ENCODE results near the gene SDC3.

SDC3 gene

DNA sequence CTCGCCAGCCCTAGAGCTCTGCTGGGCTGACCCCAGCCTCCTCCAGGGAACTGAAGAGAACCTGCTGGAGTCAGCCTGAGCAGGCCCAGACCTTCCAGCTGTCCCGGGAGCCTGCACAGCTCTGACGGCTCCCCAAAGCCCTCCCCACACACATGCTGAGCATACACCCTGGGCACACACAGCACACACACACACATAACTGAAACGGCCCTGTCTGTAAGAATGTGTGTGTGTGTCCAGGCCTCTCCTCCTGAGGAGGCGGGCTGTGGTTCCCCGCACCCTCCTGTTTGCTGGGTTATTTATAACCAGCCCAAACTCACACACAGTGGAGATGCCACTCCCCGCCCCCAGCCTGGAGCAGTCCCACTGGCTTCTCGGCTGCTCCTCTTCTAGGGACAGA is 20.2 kb downstream of the SDC3 start:
- DNase-seq = no peak

- DNase-seq = no peak
Measured at GRCh38 chr1:30887485-30888315, 20.9 kb downstream of the SDC3 start.

- DNase-seq = no peak
Measured at GRCh38 chr1:30886710-30887428, 21.7 kb downstream of the SDC3 start.

DNA sequence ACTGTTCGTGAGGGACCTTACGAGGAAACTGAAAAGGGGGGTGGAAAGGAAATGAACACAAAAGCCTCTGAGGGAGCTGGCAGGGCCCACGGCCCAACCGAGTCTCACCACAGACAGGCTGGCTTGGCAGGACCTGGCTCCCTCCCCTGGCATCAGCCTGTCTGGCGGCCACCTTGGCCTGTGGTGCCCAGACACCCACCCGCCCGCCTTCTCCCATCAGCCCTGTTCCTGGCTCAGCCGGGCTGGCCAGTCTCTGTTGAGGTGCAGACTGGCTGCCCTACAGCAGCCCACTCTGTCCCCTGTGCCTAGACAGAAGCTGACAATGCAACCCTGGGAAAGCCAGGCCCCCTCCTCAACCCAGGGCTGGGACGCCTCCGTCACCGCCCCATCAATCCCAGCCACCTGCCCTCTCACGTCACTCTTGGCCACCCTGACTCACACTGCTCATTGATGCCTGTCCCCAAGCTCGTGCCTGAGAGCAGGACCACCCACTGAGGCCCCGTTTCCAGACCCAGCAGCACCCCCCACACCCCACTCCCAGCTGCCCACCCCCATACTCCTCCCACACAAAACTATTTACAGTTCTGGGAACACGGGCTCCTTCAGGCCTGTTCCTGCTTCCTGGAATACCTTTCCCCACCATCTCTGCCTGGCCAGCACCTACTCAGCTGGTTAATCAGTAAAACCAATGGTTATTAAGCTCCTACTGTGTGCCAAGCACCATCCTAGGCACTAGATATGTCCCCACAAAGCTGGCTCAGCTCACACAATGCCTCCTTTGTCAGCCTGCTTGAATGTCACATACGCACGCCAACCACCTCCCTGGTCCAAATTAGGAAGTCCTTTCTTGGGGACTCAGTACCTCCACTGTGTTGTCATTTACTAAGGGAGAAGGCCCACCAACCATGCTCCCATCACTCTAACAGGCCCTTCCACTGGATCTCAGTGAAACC is 22.7 kb downstream of the SDC3 start:
- DNase-seq = no peak

- no peak for DNase-seq
Measured at GRCh38 chr1:30884723-30885122, 23.8 kb downstream of the SDC3 start.

GRCh38 chr1:30883389-30884172 is 25.0 kb downstream of the SDC3 start:
- DNase-seq = no peak

DNA sequence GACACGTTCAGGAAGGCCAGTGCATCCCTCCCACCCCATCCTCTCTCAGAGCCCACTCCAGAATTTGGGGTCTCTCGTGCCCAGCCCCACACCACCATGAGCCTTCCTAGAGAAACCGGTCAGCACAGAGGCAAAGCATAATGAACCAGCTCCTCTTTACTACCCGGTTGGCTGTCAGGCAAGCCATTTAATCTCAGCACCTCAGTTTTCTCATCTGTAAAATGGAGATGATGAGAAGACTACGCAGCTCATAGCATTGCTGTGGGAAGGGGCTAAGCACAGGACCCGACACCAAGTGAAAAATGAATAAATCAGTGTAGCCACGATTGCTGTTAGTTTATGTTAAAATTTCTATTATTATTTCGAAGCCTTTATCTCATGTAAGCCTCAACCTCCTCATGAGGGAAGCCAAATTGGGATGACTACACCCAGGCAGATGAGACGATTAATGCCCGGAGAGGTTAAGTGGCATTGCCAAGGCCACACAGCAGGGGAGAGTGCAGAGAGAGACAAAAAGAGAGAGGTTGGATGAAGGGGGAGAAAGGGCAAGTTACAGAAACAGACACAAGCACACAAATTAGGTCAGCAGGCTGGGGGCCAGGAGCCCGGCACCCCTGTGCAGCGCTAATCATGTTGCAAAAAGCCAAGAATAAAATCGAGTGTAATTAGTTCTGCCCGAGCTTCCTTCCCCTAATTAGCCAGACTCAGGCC is 25.7 kb downstream of the SDC3 start:
- DNase-seq = no peak

GRCh38 chr1:30881319-30882181 is 27.0 kb downstream of the SDC3 start:
- no peak for DNase-seq

DNA sequence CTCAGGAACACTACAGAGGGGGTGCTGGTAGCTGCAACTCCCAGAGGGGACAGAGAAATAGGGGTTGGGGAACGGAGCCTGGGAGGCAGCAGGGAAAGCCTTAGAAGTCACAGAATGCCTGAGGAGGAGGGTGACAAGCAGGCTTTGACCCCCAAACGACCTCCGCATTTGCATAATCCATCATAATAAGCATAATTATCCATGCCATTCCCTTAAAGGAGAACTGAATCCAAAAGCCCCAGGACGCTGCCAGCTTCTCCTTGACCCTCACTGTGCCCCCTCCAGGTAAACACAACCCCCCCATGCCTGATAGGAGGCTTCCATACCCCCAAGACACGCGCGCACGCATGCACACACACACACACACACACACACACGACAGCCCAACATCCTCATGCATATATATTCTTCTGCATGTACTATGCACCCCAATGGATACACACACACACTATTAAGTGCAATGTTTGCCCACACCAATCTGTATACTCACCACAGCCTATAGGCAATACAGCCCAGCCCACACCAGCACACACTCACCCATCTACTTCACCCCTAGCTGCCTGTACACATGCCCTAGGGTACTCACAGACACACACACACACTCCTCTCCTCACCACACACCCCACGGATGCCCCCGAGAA is 27.8 kb downstream of the SDC3 start:
- DNase-seq = no peak

DNA sequence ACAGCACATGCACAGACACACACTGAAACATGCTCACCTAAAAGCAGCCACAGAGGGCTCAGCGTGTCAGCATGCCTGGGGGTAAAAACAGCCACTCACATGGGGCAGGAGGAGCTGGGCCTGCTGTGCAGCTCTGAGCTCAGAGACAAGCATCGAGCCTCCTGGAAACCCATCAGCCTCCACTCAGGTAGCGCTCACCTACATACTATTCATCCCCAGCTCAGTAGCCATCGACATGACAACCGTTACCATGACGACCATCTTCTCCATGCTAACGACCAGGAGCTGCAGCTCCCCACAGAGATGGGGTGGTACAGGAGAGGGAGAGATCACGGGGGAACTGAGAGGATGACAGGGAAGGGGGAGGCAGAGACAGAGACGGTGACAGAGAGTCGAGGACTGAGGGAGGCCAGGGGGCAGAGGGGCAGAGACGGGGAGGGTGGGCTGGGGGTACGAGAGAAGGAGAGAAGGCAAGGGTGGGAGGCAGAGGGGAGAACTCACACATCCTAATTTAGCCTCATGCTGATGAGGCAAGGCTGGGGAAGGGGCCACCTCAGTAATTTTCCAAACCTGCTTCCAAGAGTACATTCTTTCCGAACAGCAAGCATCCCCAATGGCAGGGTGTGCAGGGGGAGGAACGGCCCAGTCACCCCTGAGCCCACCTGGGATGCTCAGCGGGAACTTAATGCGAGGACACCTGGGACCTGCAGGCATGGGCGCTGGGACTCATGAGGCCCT is 28.4 kb downstream of the SDC3 start:
- DNase-seq = peak; percentile 55

DNA sequence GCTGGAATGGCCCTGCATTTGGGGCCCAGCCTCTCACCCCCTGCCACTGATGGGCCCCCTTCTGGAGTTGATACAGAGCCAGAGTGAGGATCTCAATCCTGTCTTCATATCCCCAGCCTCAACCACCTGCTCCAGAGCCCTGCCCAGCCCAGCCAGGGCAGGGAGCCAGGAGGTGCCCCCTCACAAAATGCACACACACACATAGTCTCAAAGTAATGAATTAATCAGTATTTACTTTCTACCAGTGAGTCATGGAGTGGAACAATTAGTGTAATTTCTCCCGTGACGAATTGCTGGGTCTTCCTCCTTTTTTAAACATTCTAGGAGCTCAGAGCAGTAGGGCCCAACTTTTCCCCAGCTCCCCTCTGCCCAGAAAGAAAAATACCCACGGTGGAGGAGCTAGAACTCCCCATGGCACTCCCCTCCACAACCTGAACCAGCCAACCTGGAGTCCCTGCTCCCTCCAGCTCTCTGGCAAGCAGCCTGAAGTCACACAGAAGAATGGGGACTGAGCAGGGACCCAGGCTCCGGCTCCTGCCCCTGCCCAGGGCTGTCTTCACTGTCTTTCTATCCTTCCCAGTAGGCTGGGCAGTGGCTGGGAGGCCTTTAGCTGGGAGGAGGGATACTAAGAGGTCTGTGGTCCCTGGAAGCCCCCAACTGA is 29.3 kb downstream of the SDC3 start:
- no peak for DNase-seq

DNA sequence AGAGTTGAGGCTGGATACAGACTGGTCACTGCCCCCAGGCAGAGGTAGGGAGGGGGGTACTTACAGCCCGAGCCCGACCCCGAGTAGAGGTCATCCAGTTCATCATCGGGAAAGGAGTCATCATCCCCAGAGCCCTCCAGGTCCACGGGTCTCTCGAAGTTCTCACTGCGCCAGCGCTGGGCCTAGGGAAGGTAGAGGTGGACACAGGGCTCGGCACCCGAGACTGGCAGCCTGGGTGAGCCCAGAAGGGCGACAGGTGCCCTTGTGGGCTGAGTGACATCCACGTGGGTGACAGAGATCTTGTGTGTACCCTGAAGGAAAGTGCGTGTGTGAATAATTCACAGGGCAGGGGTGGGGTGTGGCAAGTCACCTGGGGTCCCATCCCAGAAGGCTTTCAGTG is 30.0 kb downstream of the SDC3 start:
- no peak for DNase-seq

- DNase-seq = no peak
Measured at GRCh38 chr1:30878016-30878415, 30.5 kb downstream of the SDC3 start.

DNA sequence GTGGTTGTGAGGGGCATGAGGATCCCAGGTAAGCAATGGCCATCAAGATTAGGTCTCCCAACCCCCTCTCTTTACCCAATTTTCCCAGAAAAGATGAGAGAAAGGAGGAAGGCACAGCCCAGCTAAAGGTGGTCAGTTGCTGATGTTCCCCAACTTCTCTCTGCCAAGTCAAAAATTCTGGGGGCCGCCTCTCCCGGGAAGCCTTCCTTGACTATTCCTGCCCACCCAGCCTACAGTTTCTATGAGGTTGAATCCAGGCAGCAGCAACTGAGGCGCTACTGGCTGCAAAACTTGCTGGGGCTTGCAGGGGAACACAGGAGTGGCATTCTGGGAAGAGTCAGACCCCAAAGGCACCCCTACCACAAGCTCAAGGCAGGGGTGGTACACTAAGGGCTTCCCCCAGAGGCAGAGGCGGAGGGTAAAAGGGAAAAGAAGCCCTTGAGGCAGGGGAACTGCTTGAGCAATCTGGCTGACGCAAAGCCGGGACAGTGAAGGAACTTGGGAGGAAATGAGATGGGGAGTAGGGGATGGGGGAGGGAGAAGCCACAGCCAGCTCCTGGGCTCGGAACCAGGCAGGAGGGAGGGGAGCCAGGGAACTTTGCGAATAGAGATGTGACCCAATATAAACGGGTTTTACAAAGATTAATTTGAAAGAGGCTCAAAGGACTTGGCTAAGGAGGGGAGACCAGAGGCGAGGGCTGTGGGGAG is 31.2 kb downstream of the SDC3 start:
- no peak for DNase-seq

GRCh38 chr1:30876451-30877204 is 31.9 kb downstream of the SDC3 start:
- no peak for DNase-seq

GRCh38 chr1:30875916-30876315 is 32.6 kb downstream of the SDC3 start:
- no peak for DNase-seq

DNA sequence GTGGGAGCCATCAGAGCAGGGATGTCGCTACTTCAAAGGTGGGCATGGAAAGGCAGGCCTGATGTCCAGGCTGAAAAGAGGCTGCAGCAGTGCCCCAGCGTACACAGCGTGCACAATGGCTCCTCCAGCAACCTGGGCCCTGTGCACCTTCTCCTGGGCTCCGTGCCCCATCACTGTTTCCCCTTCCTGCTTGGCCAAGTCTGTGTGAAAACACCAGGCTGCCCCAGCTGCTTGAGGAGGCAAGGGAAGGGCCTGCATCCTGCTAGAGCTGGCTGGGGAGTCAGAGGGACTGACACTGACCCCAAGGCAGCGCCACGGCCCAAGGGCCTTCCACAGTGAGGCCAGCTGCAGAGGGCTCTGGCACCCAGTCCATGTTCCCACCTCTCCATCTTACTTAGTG is 33.4 kb downstream of the SDC3 start:
- no peak for DNase-seq
